Pulmonary artery endothelial cell (primary cell): ENCODE results near the gene MPC1. TPM values are rescaled to one million over a fixed set of nuclear protein-coding genes. Genes with fewer than 3 reads are reported as not detected.
"Not testable (repeated sequence)": the region's sequence is repeated elsewhere in the genome, so short reads cannot be mapped to it uniquely, and the experiment has no call there.

ENCODE experiments used
- DNase-seq: peaks from one replicate; pipeline ENCODE4 v3.0.0-alpha.2; 2011; ENCODE audit warnings: low read depth, low spot score
- total RNA-seq: library from RNA; depleted of rRNA; stranded (reverse); fragments of >200 nt; gene quantifications from 2 replicates; pipeline ENCODE4 v1.2.3, GENCODE V29; 2014

The MPC1 gene
- total RNA-seq, 1 donor from 2014 or later: 21.7 TPM

DNA sequence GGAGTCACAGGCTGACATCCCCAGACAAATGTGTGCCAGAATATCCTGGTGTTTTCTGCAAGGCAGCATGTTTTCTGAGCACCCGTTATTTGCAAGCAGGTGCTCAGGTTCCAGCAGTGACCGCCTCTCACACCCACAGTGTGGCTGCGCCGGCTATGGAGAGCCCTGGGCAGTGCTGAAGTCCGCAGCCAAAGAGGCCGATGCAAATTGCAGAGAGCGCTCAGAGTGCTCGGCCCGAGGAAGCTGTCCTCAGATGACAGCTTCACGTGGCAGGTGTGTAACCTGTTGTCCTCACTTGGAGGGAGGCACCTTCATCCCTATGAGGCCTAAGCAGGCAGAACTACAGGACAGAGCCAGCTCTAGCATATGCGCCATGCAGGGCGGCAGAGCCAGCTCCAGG lies 23.5 kb upstream of the MPC1 start:
- no peak for DNase-seq

DNA sequence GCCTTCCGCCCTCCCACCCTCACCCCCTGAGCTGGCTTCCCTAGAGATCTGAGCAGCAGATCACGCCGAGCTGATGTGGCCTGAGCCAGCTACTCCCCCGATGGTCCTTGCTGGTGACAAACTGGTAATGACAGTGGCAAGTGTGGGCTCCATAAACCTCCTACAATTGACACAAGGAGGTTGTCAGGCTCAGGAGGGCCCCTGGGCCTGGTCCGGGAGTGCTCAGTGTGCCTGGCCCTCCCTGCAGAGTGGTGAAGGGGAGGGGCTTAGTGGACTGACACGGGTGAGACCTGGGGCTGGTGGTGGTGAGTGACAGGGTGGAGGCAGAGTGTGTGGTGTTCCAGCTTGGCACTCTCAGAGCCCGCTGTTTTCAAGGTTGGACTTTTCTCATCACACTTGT lies 22.6 kb upstream of the MPC1 start:
- no peak for DNase-seq

DNA sequence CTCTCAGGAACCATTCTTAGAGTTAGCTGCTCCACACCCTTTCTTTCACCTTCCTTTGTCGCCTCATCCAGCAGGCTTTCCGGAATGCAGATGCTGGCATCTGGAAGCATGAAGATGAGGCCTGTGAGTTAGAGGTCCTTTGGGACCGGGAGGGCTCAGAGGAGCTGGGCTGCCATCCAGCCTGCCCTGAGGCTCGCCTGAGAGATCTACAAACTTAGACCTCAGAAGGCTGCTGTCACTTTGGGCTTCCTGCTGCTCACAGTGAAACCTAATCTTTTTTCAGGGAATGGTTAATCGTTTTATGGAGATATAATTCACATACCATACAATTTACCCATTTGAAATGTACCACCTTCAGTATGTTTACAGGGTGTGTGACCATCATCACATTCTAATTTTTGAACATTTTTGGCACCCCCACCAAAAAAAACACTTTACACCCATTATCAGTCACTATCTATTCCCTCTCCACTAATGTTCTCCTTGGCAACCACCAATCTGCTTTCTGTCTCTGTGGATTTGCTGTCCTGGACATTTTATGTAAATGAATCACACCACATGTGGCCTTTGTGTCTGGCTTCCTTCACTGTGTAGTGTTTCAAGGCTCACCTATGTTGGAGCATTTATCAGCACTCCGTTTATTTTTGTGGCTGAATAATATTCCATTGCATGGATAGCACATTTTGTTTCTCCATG lies 20.0 kb upstream of the MPC1 start:
- no peak for DNase-seq

DNA sequence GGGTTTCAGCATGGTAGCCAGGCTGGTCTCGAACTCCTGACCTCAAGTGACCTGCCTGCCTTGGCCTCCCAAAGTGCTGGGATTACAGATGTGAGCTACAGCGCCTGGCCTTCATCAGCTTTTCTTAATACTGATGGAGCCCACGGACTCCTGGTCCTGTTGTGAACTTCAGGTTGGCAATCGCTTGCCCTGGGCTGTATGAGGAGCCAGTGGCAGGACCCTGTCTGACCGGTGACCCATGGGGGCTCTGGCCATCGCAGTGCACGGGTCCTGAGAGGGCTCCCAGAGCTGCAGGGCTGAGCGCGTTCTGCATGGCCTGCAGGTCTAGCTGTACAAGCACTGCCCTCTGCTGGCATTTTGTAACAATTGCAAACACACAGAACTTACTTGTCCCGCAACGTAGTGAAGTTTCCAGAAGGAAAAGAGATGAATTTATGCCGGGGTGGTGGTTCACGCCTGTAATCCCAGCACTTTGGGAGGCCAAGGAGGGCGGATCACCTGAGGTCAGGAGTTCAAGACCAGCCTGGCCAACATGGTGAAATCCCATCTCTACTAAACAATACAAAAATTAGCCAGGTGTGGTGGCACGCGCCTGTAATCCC lies 18.0 kb upstream of the MPC1 start:
- DNase-seq: peak; percentile 45

DNA sequence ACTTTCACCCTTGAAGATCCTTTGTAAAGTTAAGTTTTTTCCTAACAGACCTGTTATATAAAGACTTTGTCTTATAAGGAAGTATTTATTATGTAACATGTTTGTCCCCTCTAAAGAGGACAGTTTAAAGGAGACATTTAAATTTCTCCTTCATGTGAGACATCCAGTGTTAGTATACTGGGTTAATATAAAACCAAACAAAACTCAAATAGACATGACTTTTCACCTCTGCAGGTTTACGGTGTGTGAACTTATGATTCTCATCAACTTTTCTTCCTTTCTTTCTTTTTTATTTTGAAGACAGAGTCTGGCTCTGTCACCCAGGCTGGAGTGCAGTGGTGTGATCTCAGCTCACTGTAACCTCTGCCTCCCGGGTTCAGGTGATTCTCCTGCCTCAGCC lies 17.4 kb upstream of the MPC1 start:
- DNase-seq: no peak

DNA sequence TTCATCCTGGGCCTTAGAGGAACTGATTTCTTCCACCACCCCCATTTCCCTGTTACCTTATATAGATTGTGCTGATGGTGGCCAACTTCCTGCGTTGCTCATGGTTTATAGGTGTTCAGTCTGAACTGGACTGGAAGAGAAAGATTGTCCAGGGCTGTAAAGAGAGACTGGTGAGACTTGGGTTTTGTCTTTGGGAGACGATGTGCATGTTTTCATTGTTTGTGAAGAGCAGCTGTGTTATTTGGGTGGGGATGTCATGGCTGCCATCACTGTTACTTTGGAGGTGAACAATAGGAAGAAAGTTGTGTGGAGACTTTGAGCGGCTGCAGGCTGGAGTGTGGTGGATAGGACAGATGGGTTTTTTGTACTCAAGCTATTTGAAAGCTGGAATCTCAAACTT lies 15.6 kb upstream of the MPC1 start:
- DNase-seq: no peak

DNA sequence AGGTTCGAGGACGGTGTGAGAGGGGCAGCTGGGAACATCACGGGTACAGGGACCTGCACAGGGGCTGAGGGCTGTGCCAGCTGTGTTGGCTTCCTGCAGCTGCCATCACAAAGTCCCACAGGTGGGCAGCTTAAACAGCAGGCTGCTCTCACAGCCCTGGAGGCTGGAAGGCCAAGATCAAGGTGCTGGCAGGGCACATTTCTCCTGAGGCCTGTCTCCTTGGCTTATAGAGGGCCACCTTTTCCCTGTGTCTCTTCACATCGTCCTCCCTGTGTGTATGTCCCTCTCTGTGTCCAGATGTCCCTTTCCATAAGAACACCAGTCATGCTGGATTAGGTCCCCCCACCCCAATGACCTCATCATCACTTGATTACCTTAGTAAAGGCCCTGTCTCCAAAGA lies 15.1 kb upstream of the MPC1 start:
- no peak for DNase-seq

DNA sequence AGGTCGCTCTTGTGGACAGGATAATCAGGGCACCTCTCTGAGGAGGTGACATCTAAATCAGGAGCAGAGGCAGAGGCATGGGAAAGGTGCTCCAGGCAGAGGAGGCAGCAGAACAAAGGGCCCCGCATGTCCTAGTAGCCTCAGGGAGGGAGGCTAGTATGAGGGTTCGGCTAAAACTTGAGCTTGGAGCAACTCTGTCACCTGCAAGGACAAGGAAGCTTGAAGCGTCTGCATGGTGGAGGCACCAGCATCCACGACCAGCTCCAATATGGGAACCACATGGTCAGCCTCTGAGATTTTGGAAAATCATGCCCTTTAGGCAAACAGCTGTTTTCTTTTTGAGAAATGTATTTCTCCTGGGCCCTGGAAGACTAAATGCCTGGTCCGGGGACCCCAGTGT lies 13.0 kb upstream of the MPC1 start:
- DNase-seq: no peak

DNA sequence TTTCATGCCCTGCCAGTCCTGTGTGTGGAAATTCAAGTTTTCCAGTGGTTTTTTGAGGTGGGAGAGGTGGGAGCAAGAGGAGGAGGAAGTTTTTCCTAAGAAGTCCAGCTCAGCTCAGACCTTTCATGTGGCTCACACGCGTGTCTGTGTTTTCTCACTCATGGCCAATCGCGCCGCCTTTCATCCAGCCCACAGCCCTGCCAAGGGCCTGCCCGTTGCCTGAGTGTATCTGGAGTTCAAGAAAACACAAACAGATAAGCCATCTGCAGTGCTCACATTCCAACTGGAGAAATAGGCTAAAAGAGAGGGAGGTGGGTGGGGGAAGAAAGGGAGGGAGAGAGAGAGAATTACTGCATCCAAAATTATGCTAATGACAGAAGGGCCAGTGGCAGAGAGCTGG lies 12.6 kb upstream of the MPC1 start:
- no peak for DNase-seq

DNA sequence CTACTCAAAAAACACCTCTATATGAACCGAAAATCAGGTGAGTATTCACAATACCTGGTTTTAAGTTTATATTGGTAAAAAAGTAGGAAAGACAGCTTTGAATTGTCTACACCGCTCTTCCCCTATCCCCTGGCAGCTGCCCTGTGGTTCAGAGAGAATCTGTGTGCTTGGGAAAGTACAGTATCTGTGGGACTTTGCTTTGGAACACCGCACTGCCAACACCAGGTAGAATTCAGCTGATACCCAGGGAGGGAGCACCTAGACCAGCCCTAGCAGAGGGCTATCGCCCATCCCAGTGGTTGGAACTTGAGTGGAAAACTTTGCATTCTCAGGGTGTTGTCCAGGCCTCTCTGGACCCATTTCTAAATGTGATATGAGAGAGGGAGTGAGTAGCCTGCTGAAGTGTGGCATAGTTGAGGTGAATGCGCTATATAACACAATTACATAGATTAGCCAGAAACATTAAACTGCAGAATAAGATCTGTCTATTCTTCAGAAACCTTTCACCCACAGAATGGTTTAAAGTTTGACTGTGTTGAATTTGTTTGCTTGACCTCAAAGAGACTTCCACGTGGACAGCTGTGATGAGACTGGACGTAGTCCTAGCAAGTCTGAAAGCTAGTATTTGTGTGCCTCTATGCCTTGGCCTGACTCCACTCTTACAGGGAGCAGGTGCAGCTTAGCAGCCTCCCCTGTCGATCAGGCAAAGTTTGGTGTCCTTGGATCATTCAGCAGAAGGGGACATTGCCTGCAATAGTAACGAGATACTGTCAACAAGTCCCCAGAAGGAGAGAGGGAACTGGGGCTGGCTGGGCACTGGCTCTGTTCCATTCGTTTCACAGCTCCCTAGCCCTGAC lies 11.5 kb upstream of the MPC1 start:
- no peak for DNase-seq

DNA sequence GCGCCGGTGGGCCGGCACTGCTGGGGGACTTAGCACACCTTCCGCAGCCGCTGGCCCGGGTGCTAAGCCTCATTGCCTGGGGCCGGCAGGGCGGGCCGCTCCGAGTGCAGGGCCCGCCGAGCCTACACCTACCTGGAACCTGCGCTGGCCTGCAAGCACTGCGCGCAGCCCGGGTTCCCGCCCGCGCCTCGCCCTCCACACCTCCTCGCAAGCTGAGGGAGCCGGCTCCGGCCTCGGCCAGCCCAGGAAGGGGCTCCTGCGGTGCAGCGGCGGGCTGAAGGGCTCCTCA lies 10.7 kb upstream of the MPC1 start:
- no peak for DNase-seq

DNA sequence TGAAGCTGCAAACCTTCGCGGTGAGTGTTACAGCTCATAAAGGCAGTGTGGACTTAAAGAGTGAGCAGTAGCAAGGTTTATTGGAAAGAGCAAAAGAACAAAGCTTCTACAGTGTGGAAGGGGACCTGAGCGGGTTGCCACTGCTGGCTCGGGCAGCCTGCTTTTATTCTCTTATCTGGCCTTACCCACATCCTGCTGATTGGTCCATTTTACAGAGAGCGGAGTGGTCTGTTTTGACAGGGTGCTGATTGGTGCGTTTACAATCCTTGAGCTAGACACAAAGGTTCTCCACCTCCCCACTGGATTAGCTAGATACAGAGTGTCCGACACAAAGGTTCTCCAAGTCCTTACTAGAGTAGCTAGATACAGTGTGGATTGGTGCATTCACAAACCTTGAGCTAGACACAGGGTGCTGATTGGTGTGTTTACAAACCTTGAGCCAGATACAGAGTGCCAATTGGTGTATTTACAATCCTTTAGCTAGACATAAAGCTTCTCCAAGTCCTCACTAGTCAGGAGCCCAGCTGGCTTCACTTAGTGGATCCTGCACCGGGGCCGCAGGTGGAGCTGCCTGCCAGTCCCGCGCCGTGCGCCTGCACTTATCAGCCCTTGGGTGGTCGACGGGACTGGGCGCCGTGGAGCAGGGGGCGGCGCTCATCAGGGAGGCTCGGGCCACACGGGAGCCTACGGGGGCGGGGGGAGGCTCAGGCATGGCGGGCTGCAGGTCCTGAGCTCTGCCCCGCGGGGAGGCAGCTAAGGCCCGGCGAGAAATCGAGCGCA lies 10.2 kb upstream of the MPC1 start:
- DNase-seq: not testable (repeated sequence)

DNA sequence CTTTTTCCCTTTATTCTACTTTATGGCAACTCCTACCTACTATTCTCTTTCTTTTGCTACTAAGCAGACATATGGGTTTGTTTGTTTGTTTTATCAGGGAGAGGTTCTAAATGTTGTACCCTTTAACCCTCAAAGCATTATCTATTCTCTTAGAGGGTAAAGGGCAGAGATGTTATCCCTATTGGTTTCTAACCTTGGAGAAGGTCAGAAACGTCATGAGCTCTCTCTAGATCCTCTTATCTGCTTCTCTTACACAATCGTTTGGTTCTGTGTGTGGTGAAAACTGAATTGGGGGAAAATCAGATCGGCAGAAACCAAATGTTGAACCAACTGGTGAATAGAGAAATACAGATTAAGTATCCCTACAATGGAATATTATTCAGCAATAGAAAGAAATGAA lies 6.4 kb upstream of the MPC1 start:
- no peak for DNase-seq

DNA sequence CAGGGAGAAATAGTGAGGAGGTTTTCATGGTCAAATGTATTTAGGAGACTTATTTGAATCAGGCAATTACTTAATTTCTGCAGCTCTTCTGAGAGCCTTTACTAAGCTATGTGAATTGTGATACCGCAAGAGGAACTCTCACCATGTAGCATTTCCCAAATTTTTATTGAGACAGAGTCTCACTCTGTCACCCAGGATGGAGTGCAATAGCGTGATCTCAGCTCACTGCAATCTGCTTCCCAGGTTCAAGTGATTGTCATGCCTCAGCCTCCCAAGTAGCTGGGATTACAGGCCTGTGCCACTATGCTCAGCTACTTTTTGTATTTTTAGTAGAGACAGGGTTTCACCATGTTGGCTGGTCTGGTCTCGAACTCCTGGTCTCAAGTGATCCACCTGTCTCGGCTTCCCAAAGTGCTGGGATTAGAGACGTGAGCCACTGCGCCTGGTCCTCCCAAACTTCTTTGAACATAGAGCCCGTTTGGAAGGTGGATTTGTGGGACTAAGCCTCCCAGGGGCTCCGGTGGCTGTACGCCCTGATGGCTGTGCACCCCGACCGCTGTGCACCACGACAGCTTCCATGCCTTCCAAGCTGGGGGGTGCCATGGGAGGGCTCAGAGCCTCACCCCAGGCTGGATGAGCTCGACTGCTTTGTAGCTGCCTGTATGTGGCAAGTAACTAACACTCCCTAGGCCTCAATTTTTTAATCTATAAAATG lies 5.7 kb upstream of the MPC1 start:
- no peak for DNase-seq

DNA sequence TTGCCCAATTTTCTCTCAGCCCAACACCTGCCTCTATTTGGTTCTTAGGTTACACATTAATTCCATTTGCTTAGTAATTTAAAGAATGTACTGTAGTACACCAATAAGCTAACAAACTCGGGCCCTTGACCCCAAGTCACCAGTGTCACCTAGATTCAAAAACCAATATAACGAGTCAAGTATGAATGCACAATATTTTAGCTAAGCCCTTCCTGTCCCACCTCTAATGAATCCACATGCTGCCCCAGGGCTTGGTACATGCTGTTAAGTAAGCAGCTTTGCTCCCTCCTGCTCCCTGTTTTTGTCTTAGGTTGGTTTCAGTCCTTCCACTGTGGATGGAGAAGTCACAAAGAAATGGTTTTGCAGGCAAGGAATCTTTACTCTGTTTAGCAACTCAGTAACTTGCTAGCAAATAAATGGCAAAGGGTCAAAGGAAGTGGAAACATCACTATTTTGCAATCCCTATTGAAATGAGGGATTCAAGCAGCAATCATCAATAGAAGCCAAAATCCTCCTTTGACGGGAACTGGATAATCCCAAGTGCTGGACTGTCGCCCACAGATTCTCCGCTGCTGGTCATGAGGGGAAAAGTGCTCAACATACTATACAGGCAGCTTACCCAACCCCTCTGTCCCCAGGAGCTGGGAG lies 5.0 kb upstream of the MPC1 start:
- DNase-seq: no peak

DNA sequence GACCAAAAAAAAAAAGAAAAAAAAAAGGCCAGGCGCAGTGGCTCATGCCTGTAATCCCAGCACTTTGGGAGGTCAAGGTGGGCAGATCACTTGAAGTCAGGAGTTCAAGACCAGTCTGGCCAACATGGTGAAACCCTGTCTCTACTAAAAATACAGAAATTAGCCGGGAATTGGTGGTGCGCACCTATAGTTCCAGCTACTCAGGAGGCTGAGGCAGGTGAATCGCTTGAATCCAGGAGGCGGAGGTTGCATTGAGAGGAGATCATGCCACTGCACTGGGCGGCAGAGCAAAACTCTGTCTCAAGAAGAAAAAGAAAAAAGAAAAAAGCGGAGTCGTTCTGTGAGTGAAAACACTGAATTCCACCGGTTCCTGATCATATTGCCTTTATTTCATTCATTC lies 4.4 kb upstream of the MPC1 start:
- DNase-seq: not testable (repeated sequence)

DNA sequence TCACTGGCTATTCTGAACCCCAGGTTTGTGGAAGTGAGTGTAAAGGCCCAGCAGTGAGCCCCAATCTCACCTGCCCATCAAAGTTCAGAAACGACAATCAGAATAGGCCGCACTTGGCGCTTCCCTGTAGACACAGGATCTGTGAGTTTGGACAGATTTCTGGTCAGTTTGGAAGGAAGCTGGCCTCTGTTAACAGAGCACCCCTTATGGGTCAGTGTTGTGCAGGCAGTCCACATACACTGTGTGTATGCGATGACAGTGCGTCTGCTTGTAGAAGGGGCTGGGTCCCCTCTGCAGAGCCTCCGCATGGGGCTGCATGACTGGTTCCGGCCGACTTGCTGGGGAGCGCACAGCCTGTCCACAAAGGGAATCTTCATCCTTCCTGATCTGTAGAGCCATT lies 3.4 kb upstream of the MPC1 start:
- no peak for DNase-seq

DNA sequence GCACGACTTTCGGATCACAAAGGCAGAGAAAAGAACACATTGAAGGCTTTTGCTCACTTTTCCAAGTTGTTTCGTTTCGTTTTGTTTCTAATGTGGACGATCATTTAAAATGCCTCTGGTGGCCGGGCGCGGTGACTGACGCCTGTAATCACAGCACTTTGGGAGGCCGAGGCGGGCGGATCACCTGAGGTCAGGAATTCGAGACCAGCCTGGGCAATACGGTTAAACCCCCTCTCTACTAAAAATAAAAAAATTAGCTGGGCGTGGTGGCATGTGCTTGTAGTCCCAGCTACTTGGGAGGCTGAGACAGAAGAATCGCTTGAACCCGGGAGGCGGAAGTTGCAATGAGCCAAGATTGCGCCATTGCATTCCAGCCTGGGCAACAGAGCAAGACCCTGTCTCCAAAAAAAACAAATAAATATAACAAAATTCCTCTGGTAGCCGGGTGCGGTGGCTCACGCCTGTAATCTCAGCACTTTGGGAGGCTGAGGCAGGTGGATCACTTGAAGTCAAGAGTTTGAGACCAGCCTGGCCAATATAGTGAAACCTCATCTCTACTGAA lies 1.1 kb upstream of the MPC1 start:
- DNase-seq: not testable (repeated sequence)

DNA sequence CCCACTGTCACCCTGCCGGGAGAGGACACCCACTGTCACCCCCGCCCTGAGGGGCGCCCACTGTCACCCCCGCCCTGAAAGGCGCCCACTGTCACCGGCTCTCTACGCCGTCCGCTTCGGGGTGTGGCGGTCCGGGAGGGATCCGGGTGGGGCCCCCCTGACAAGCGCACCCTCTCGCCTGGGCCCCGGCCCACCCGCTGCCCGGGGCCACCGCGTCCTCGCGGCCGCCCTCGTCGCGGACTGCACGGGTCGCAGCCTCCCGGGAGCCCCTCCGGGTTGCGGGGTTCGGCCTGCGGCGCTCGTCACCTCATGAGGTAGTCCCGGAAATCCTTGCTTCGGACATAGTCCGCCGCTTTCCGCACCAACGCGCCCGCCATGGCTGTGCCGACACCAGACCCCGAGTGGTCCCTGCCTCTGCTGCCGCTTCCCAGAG lies 224 bp downstream of the MPC1 start:
- no peak for DNase-seq

DNA sequence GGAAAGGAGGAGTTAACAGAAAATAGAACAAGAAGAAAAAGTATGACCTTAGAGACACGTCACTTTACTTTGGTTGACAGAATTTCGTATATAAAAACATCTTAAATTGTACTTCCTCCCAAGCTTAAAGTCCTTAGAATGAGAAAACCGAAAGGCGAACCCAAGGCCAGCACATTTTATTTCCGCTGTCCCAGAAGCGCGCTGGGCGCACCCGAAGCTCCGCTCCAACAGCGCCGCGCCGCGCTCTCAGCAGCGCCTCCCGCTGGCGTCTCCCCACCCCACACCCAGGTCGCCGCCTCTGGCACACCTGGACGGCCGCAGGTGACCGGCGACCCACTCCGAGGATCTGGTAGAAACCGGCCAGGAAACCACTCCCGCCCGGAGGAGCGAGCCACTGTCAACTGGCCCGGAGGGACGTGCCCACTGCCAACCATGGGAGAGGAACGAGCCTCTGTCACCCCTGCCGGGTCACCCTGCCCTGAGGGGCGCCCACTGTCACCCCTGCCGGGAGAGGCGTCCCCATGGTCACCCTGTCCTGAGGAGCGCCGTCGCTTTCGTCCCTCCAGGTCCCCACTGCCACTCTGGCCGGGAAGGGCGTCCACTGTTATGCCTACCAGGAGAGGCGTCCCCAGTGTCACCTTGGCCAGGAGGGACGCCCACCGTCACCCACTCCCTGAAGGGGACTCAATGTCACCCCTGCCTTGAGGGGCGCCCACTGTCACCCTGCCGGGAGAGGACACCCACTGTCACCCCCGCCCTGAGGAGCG lies 824 bp downstream of the MPC1 start:
- no peak for DNase-seq
